Pancreas (tissue), 10 donors: ENCODE measurements around the gene GPM6B. TPM values are rescaled to one million over a fixed set of nuclear protein-coding genes. Genes with fewer than 3 reads are reported as not detected.

Source experiments
- ATAC-seq, 4 donors: fragments of 200-7000 bp; cut with Tn5 transposase; one replicate each; pipeline versions ENCODE4 v1.8.0 to v1.9.1; 2020; ENCODE audit warnings: mild to moderate bottlenecking in 4 of 4, moderate library complexity in 4 of 4
- DNase-seq, 6 donors: peaks; one replicate each; pipeline ENCODE4 v3.0.0-alpha.2; 2020
- FAIRE-seq: peaks from 2 replicates; lab custom pipeline; 2012; peaks lifted over from hg19 to GRCh38; lab: Jason Lieb, UNC
- H3K27ac ChIP-seq, 4 donors: fragments of 200-600 bp; sonication (generic); 1 replicate in 3 of 4; 2 replicates in 1 of 4; pipeline versions ENCODE4 v1.5.0 to v1.8.0; 2020
- H3K27me3 ChIP-seq, 4 donors: fragments of 200-600 bp; one replicate each; pipeline ENCODE4 v1.8.0; 2021
- H3K36me3 ChIP-seq, 3 donors: fragments of 200-600 bp; sonication (generic) in 1 of 3; one replicate each; pipeline versions ENCODE4 v1.5.0 to v1.8.0; 2020 to 2021
- H3K4me1 ChIP-seq, 3 donors: fragments of 200-600 bp; one replicate each; pipeline ENCODE4 v1.8.0; 2021
- H3K4me3 ChIP-seq, 4 donors: fragments of 200-600 bp; sonication (generic) in 2 of 4; one replicate each; pipeline versions ENCODE4 v1.5.0 to v1.8.0; 2020 to 2021
- H3K9me3 ChIP-seq, 4 donors: fragments of 200-600 bp; one replicate each; pipeline ENCODE4 v1.8.0; 2021
- WGBS, 2 donors: extraction: QIAGEN DNeasy Blood & Tissue Kit; methylation state at CpG; one replicate each; pipeline ENCODE4 v1.1.7; 2013; 5-methylcytosine and 5-hydroxymethylcytosine counted together
- intact Hi-C, 3 donors: fragments of 100-400 bp; cut with DNase I; formaldehyde crosslinking; loops; one replicate each; pipeline versions ENCODE4 v1.11.1 to v1.14.2; 2022
- polyA plus RNA-seq, 2 donors: library from polyadenylated mRNA; stranded (reverse); fragments of 200-250 nt; gene quantifications; one replicate each; pipeline ENCODE4 v1.2.3, GENCODE V29; 2013
- total RNA-seq, 6 donors: library from RNA; stranded (reverse); fragmentation: NEBNext Ultra II Directional in 4 of 6; extraction: Animal tissue kit (Norgen Biotek cat#: 25700) in 4 of 6; gene quantifications; one replicate each; pipeline versions ENCODE4 v1.2.1 to v1.2.4, GENCODE V29; 2021 to 2023
- TF ChIP-seq, protein P1 (sequence below), 4 donors: fragments of 200-600 bp; sonication (generic) in 3 of 4; IDR thresholded peaks; one replicate each; pipeline versions ENCODE4 v1.5.0 to v1.8.0; 2021; ENCODE audit warnings: antibody characterized with exemption in 4 of 4
- donor health status: healthy with polysubstance abuse.
- donor health status: DM: no; HTN: no; CAD: no; lungs with moderate emphysema.
- donor health status: DM: no; HTN: no; CAD: no.
- donor health status: control.
- donor health status: control.
- donor health status: Bipolar disorder and iron deficiency.
- donor health status: DM: yes; HTN: yes; CAD: no.
- donor health status: DM: no; HTN: no; CAD: no.
- donor health status: DM: no; HTN: no; CAD: no.
- donor health status: DM: yes; HTN: yes; CAD: no.

GPM6B gene
- total and polyA plus RNA-seq, 8 donors, result 0.47 to 3.0 (median 1.5) TPM

DNA sequence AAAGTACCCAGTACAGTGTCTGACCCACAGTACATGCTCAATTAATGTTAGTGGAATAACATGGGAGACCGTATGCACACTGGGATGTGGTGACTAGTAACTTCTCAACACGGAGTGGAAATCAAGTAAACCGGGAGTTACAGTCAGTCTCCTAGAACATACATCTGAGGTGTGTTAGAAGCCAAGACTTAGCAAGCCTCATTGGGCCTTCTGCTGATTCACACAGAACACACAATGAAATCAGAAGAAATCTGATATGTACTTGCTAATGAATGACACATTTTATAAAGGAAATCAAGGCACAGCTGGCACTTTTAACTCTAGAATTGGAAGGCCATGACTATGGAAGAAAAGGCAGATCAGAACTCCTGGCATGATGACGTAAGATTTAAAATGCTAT, 95.5 kb downstream of the GPM6B start:
- peak in 2 of 4 donors; percentile 5 to 22 for ATAC-seq
- Histone ChIP-seq H3K27ac (peak overlapping the region in 2 of 4 donors; percentile 54 to 55), H3K27me3 (no peaks in the 10 kb centered on the region), H3K4me1 (peaks cover 4 to 8% (median 5%) of the 10 kb centered on the region in 3 donors), H3K36me3 (peaks cover 0 to 11% (median 0%) of the 10 kb centered on the region in 3 donors), H3K9me3 (no peaks in the 10 kb centered on the region), H3K4me3 (no peak overlapping the region)
- no peak for DNase-seq
- intact Hi-C loops, result no loop called here
- TF ChIP-seq, protein P1, sequence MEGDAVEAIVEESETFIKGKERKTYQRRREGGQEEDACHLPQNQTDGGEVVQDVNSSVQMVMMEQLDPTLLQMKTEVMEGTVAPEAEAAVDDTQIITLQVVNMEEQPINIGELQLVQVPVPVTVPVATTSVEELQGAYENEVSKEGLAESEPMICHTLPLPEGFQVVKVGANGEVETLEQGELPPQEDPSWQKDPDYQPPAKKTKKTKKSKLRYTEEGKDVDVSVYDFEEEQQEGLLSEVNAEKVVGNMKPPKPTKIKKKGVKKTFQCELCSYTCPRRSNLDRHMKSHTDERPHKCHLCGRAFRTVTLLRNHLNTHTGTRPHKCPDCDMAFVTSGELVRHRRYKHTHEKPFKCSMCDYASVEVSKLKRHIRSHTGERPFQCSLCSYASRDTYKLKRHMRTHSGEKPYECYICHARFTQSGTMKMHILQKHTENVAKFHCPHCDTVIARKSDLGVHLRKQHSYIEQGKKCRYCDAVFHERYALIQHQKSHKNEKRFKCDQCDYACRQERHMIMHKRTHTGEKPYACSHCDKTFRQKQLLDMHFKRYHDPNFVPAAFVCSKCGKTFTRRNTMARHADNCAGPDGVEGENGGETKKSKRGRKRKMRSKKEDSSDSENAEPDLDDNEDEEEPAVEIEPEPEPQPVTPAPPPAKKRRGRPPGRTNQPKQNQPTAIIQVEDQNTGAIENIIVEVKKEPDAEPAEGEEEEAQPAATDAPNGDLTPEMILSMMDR (IDR thresholded peaks at IDR 0.05), result no peak
- 64 to 82% methylated on average over 4 of the region's 4 CpGs for WGBS, 2 donors
- no peak for FAIRE-seq

Other genes with a start within 250 kb of the GPM6B start
- gene EGFL6, start 247.5 kb downstream of the GPM6B start, total RNA-seq, result under 1 TPM in 4 of 6 donors, not detected in 2; 0.06 to 0.28 (median 0.08) TPM
- gene EGFL6, start 247.5 kb downstream of the GPM6B start, polyA plus RNA-seq, result under 1 TPM in 1 of 2 donors, not detected in 1; 0.02 TPM
- gene TCEANC, start 164.0 kb downstream of the GPM6B start, total RNA-seq, result 1 to 10 TPM; 2.0 to 4.6 (median 2.6) TPM
- 1 to 10 TPM; 2.1 to 2.9 TPM for gene TCEANC, start 164.0 kb downstream of the GPM6B start, polyA plus RNA-seq
- gene RAB9A, start 128.0 kb downstream of the GPM6B start, total RNA-seq, result 10 to 100 TPM; 11.7 to 22.0 (median 16.5) TPM
- 10 to 100 TPM in 1 of 2 donors, 1 to 10 TPM in 1; 8.7 to 18.4 TPM for gene RAB9A, start 128.0 kb downstream of the GPM6B start, polyA plus RNA-seq
- 10 to 100 TPM in 2 of 6 donors, 1 to 10 TPM in 4; 6.8 to 13.2 (median 9.4) TPM for gene TRAPPC2, start 82.5 kb downstream of the GPM6B start, total RNA-seq
- gene TRAPPC2, start 82.5 kb downstream of the GPM6B start, polyA plus RNA-seq, result 1 to 10 TPM; 4.4 to 6.9 TPM
- 10 to 100 TPM; 13.1 to 32.9 (median 17.6) TPM for gene OFD1, start 82.3 kb downstream of the GPM6B start, total RNA-seq
- gene OFD1, start 82.3 kb downstream of the GPM6B start, polyA plus RNA-seq, result 10 to 100 TPM; 54.5 to 91.0 TPM
- 10 to 100 TPM in 5 of 6 donors, 1 to 10 TPM in 1; 8.8 to 16.8 (median 11.1) TPM for gene GEMIN8, start 212.8 kb upstream of the GPM6B start, total RNA-seq
- gene GEMIN8, start 212.8 kb upstream of the GPM6B start, polyA plus RNA-seq, result 10 to 100 TPM; 17.8 to 24.4 TPM